ENCODE measurements around the gene SERPINB1. TPM values are rescaled to one million over a fixed set of nuclear protein-coding genes. Genes with fewer than 3 reads are reported as not detected.

SERPINB1 gene
- total and polyA plus RNA-seq, 9 of the 15 experiments (the other 6 are each of a cell fraction or from before 2014, with no cell fraction given), result 33.9 to 108 (median 63.8) TPM

GRCh38 chr6:2857580-2858337 is 16.1 kb upstream of the SERPINB1 start (continued):
- TF ChIP-seq HMGXB4 (CRISPR knock-in tag; IDR thresholded peaks at IDR 0.05), result no peak; the same call in 1 of the 2 replicates
- no peak for TF ChIP-seq FOXJ3 (CRISPR knock-in tag; IDR thresholded peaks at IDR 0.05)
- no peak for TF ChIP-seq KLF1 (tag; IDR thresholded peaks at IDR 0.05)
- no peak for TF ChIP-seq ZNF224 (CRISPR knock-in tag; IDR thresholded peaks at IDR 0.05)
- TF ChIP-seq SAFB (IDR thresholded peaks at IDR 0.05; ENCODE audit: borderline replicate concordance, low read depth, low read length), result no peak
- TF ChIP-seq TEAD2 (tag; IDR thresholded peaks at IDR 0.05), result no peak
- TF ChIP-seq NFIC (IDR thresholded peaks at IDR 0.05), result peak; percentile 94
- TF ChIP-seq, protein P1, sequence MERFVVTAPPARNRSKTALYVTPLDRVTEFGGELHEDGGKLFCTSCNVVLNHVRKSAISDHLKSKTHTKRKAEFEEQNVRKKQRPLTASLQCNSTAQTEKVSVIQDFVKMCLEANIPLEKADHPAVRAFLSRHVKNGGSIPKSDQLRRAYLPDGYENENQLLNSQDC (CRISPR knock-in tag; IDR thresholded peaks at IDR 0.05), result no peak
- peak; percentile 81 for TF ChIP-seq HDAC8 (tag; IDR thresholded peaks at IDR 0.05)
- TF ChIP-seq E2F5 (CRISPR knock-in tag; IDR thresholded peaks at IDR 0.05), result no peak
- TF ChIP-seq NCOA2 (IDR thresholded peaks at IDR 0.05; ENCODE audit: partially characterized antibody in 2 of 2), result no peak
- TF ChIP-seq CHD7 (IDR thresholded peaks at IDR 0.05; ENCODE audit: low read depth, low read length), result no peak
- no peak for TF ChIP-seq ZNF551 (CRISPR knock-in tag; IDR thresholded peaks at IDR 0.05)
- TF ChIP-seq EP400 (IDR thresholded peaks at IDR 0.05), result peak; percentile 79
